ENCODE measurements around the gene STRA8. TPM values are rescaled to one million over a fixed set of nuclear protein-coding genes. Genes with fewer than 3 reads are reported as not detected.

STRA8 gene
- not detected for total RNA-seq
- not detected for polyA plus RNA-seq
- long read RNA-seq, donor 1: 0 reads
- long read RNA-seq, donor 2: 0 reads
- long read RNA-seq, donor 3: 0 reads
- long read RNA-seq, donor 4: 0 reads
- long read RNA-seq, donor 5: 0 reads

- DNase-seq (no peak), ATAC-seq (ENCODE audit: insufficient read depth, low FRiP score) (no peak)
- Histone ChIP-seq H3K27ac (ENCODE audit: low read depth in 1 of 2, low read length in 1 of 2) (no peak within 1 kb of the TSS), H3K4me3 (no peak within 1 kb of the TSS), H3K4me1 (ENCODE audit: control insufficient read depth in 5 of 5, insufficient read depth in 5 of 5, low read length in 5 of 5) (no peaks in the 10 kb centered on the region), H3K9me3 (ENCODE audit: control insufficient read depth in 4 of 4, insufficient read depth in 3 of 4, low read length in 3 of 4) (no peaks in the 10 kb centered on the region), H3K9ac (ENCODE audit: insufficient read depth in 1 of 2, low read length in 2 of 2) (no peak within 1 kb of the TSS), H3K27me3 (ENCODE audit: control insufficient read depth in 3 of 3, insufficient read depth in 3 of 3, low read length in 2 of 3) (no peaks in the 10 kb centered on the region), H3K36me3 (ENCODE audit: control insufficient read depth in 4 of 4, insufficient read depth in 4 of 4, low read length in 4 of 4) (no peaks in the 10 kb centered on the region)
- TF ChIP-seq CTCF (IDR thresholded peaks at IDR 0.05; ENCODE audit: control extremely low read depth, extremely low read depth): no peak
- WGBS, 2 donors: 94% methylated on average over 28 of the region's 28 CpGs
Measured at GRCh38 chr7:135233570-135233969, at the start of gene STRA8. TSS of gene STRA8 (plus strand) at chr7:135233838. CDS start at chr7:135240525, 6,687 bp downstream.

GRCh38 chr7:135184254-135184841 is 49.3 kb upstream of the STRA8 start:
- no peaks in the 10 kb centered on the region for H3K4me1 ChIP-seq (ENCODE audit: control insufficient read depth in 5 of 5, insufficient read depth in 5 of 5, low read length in 5 of 5)
- DNase-seq: no peak
- 95 to 99% methylated on average over 5 of the region's 5 CpGs for WGBS, 2 donors
- H3K27me3 ChIP-seq (ENCODE audit: control insufficient read depth in 3 of 3, insufficient read depth in 3 of 3, low read length in 2 of 3): no peaks in the 10 kb centered on the region
- H3K9me3 ChIP-seq (ENCODE audit: control insufficient read depth in 4 of 4, insufficient read depth in 3 of 4, low read length in 3 of 4): peaks cover 6 to 19% (median 13%) of the 10 kb centered on the region in 4 donors
- H3K9ac ChIP-seq (ENCODE audit: insufficient read depth in 1 of 2, low read length in 2 of 2): no peak overlapping the region
- no peak for TF ChIP-seq CTCF (IDR thresholded peaks at IDR 0.05; ENCODE audit: control extremely low read depth, extremely low read depth)
- H3K36me3 ChIP-seq (ENCODE audit: control insufficient read depth in 4 of 4, insufficient read depth in 4 of 4, low read length in 4 of 4): peaks cover 27 to 55% (median 41%) of the 10 kb centered on the region in 4 donors
- no peak overlapping the region for H3K4me3 ChIP-seq
- ATAC-seq (ENCODE audit: insufficient read depth, low FRiP score): no peak
- H3K27ac ChIP-seq (ENCODE audit: low read depth in 1 of 2, low read length in 1 of 2): no peak overlapping the region

- Histone ChIP-seq H3K36me3 (ENCODE audit: control insufficient read depth in 4 of 4, insufficient read depth in 4 of 4, low read length in 4 of 4) (peaks cover 23 to 50% (median 41%) of the 10 kb centered on the region in 4 donors), H3K27ac (ENCODE audit: low read depth in 1 of 2, low read length in 1 of 2) (no peak overlapping the region), H3K4me1 (ENCODE audit: control insufficient read depth in 5 of 5, insufficient read depth in 5 of 5, low read length in 5 of 5) (no peaks in the 10 kb centered on the region), H3K9me3 (ENCODE audit: control insufficient read depth in 4 of 4, insufficient read depth in 3 of 4, low read length in 3 of 4) (peaks cover 6 to 13% (median 12%) of the 10 kb centered on the region in 4 donors), H3K9ac (ENCODE audit: insufficient read depth in 1 of 2, low read length in 2 of 2) (no peak overlapping the region), H3K27me3 (ENCODE audit: control insufficient read depth in 3 of 3, insufficient read depth in 3 of 3, low read length in 2 of 3) (no peaks in the 10 kb centered on the region), H3K4me3 (no peak overlapping the region)
- WGBS, 2 donors: 77 to 85% methylated on average over 7 of the region's 7 CpGs
- TF ChIP-seq CTCF (IDR thresholded peaks at IDR 0.05; ENCODE audit: control extremely low read depth, extremely low read depth): no peak
- ATAC-seq (ENCODE audit: insufficient read depth, low FRiP score) (no peak), DNase-seq (no peak)
Measured at GRCh38 chr7:135185471-135186260, 48.0 kb upstream of the STRA8 start.

All from lung (tissue), 16 donors.